Activated T-cell treated with anti-CD3 and anti-CD28 coated beads, Interleukin-2, amount 50 U/mL, for 48 hours (primary cell): ENCODE results near the gene LUZP2.
"Not testable (repeated sequence)": the region's sequence is repeated elsewhere in the genome, so short reads cannot be mapped to it uniquely, and the experiment has no call there.

Experiments used
- DNase-seq, 2 experiments: peaks; one replicate each; pipeline ENCODE4 v3.0.0-alpha.2; 2020

The LUZP2 gene

DNA sequence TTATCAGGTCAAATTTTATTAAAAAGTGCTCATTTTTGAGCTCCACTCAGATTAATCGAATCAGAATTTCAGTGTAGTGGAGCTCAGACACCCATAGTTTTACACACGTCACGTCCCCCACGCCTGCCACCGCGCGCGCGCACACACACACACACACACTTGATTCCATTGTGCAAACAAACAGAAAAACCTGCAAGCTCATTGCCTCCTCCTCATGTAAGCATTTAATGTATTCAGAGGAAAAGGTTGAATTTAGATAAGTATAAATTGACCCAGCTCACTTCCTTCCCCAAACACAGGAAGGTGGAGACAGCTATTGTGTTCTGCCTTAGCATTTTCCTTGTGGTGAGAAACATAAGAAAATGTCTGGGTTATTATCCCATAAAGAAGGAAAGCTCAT lies 336.7 kb downstream of the LUZP2 start:
- no peak for DNase-seq

DNA sequence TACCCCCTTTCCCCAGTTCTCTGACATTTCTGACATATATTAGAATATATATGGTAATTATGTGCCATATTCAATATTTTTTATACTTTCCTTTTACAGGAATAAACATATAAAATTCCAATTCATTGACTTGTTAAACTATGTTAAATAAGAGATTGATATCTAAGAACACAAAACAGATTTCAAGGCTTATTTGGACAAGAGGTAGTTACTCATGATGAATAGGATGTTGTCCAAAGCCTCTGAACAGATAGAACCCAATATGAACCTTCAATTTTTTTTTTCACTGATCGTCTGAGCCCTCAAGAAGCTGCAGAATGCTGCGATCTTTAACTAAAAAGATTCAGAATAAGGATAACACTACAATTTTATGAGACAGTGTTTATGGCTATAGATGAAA lies 340.3 kb downstream of the LUZP2 start:
- DNase-seq, result no peak

DNA sequence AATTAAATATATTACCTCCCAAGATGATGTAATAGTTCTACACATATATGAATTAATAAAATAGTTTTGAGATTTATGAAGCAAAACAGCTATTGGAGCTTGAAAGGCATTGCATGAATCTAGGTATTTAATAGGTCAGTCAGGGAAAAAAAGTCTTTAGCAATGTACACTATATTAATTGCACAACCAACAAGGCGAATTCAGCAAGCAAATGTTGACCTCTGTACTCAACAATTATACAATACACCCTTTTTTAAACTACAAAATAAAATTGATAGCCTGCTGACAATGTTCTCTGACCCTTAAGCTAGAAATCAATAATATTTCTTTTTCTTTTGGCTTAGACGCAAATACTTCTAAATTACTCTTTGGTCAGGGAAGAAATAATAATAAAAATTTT lies 345.5 kb downstream of the LUZP2 start:
- no peak for DNase-seq

DNA sequence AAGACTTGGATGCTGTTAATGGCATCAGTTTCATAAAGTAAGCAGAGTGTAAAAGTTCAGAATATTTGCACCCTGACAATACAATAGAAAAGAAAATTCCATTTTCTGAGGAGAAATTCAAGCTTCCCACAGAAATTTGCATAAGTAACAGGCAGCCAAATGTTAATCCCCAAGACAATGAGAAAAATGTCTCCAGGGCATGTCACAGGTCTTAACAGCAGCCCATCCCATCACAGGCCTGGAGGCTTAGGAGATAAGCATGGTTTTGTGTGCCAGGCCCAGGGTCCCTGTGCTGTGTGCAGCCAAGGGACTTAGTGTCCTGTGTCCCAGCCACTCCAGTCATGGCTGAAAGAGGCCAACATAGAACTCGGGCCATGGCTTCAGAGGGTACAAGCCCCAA lies 347.6 kb downstream of the LUZP2 start:
- no peak for DNase-seq

DNA sequence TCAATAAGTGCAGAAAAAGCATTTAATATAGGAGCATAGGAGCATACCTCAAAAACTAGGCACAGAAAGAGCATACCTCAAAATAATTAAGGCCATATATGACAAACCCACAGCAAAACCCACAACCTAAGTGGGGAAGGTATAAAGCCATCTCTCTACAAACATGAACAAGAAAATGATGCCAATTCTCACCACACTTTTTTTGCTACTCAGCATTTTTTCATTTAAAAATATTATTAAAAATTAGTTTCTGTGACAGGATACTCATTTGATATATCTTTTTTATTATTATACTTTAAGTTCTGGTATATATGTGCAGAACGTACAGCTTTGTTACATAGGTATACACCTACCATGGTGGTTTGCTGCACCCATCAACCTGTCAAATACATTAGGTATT lies 352.0 kb downstream of the LUZP2 start:
- no peak for DNase-seq

DNA sequence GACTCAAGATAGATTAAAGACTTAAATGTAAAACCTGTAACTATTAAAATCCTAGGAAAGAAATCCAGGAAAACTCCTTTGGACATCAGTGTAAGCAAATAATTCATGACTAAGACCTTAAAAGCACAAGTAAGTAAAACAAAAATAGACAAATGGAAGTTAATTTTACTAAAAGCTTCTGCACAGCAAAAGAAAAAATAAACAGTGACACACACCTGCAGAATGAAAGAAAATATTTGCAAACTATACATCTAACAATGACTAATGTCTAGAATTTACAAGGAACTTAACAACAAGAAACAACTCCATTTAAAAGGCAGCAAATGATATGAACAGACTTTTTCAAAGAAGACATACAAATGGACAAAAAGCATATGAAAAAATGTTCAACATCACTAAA lies 359.1 kb downstream of the LUZP2 start:
- DNase-seq, result no peak

DNA sequence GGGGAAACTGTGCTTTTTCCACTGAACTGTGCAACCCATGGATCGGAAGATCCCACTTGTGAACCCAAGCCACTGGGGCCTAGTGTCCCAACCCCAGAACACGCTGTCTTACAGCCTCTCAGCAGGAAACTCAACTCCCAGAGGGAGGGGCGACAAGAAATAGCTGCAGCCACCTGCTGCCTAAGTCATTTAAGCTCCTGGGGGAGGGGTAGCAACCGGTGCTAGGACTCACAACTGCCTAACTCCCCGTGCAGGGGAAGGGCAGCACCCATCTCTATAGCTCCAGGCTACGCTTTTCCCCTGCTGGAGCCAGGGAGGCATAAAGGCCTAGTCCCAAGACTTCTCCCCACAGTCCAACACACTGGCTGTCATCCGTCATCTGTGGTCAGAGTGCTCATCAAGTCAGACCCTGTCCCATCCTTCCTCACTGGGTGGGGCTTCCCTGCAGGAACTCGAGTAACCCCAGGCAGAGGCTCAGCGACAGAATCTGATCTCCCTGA lies 363.0 kb downstream of the LUZP2 start:
- no peak for DNase-seq

DNA sequence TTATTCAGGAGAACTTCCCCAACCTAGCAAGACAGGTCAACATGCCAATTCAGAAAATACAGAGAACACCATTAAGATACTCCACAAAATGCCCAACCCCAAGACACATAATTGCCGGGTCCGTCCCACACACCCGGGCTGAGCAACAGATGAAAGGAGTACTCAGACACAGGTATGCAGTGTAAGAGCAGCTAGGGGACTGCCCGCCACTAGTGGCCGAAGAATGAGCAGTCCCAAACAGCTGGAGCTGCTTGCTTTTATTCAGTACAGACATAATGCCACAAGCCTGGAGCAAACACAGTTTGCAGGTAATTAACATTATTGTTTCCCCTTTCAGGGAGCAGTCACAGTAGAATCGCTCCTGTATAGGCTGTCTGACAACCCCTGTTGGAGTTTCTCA lies 364.6 kb downstream of the LUZP2 start:
- DNase-seq, result no peak

DNA sequence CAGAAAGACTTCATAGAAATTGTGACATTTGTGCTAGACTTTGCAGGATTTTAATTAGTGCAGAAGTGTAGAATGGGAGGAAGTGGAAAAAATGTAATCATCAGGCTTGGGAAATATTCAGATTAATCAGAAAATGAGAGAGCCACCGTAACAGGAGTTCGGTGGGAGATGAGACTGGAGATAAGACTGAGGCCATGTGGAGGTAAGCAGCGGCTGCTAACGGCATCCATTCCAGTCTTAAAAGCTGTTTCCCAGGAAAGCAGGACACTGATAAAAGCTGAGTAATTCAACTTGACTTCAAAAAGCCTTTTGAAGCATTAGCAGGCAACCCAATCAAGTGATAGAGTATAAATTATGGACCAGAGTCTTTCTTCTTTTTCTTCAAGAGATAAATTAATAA lies 369.9 kb downstream of the LUZP2 start:
- DNase-seq, result no peak

DNA sequence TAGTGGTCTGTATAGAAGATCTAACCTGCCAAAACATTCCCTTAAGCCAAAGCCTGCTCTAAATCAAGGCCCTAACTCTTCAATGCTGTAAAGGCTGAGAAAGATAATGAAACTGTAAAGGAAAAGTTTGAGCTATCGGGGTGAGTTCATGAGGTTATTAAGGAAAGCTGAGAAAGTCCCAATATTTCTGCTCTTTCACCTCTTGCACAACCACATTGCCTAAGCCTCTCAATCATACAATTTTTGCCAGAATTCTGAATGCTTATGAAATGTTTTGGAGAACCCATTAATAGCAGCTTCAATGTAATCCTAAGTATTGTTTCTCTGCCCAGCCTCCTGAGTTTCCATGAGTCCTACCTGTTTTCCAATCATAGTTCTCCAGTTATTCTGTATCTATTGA lies 373.2 kb downstream of the LUZP2 start:
- DNase-seq, result no peak

DNA sequence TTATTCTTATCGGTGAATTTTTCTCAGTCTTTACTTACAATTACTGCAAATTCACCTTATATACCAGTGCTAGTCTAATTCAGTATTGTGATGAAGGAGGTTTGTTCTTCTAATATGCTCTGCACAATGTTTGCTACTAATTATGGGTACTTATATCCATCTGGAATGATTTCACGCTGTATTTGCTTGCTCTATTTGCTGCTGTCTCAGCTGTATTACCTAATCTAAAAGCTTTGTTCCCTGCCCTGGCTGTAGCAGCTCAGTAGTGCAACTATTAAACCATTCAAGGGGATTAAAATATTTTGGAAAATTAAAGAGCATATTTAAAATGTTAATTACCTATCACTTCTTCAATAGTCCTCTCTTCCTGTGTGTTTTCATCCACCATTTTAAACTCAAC lies 375.3 kb downstream of the LUZP2 start:
- DNase-seq, result no peak

DNA sequence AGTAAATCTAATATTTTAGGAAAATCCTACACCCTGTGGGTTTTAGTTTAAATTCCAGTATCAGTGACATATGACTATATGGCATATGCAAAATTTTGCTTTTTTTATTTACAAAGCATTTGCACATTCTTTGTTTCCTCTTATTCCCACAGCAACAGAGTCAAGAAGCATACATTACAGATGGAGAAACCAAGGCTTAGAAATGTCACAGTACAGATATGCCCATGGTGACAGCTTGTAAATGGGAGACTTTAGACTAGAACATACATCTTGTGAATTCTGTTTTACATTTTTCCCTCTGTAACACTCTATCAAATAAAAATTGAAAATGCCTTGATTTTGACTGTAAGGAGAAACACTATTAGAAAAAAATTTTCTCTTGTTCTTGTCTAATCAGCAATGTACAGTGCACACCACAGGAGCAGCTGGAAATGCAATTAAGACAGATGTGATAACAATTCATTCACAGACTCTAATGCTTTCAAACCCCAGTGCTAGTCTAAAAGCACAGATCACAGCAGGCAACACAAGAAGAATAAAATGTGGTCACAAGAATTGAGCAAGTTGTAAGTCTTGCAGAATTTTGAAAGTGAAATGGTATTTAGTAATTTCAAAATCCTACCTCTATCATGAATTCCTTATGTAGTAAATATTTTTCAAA lies 375.9 kb downstream of the LUZP2 start:
- DNase-seq, result no peak

DNA sequence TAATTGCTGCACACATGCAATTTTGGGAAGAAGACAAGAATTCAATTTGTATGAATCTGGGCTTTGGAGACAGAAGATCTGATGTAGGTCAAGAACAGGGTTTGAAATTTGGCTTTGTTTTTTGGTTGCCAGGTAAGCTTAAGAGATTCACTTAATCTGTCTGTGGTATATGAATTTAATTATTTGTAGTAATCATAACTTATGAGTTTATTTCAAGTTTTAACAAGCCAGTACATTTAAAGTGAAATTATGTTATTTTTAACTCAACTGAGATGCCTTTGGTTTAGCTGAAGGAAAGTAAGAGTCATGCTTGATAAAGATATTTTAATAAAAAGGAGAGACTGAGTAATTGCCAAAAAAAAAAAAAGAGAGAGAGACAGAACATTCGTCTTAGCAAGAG lies 384.1 kb downstream of the LUZP2 start:
- no peak for DNase-seq

DNA sequence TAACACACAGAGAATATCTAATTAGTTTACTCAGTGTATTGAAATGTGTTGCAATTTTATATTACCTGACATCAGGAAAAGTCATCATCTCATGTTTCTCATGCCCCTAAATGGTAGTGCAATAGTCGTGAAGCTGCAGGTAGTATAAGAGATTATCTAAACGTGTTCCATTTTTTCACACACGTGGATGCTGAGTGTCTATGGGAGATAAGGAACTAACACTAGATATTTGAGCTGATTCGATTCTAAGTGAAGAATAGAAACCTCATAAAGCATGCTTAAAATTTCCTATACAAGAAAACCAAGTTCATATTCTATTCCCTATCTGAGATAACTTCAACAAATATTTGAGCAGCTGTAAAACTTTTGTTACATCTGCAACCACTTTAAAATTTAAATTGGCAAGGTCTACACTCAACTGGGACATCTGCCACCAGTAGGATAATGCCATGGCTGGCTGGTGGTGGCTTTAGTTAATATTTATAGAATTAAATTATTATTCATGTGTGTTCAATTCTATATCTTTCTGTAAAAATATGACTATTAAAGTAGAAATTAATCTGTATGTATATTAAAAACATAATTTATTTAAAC lies 388.8 kb downstream of the LUZP2 start:
- no peak for DNase-seq

DNA sequence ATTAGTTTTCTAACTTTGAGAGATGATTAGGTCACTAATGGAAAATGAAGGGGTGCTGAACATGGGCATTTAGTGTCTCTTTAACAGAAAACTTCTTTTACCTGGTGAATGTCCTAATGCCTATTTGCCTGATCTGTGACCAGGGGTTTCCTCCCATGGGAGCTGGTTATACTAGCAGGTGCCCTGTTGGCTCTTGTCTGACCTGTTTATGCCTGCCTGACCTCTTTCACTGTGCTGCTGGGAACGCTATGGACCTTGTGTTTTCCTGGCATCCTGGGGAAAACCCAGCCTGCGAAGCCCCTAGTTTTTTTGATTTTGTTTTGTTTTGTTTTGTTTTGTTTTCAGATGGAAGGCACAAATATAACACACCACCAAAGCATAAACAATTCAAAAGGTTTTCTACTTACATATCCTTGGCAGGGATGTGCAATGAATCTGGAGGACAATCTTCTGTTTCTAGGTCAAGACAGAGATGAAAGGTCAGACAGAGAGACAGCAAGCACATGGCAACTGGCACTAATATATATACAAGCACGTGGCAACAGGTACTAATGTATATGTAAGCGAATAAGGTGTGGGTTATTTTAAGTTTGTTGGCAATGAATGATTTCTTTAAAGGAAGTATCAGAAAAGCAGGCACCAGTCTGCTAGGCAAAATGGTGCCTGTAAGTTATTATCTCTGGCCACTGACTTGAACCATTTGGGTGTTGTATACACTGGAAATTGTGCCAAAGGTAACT lies 390.2 kb downstream of the LUZP2 start:
- no peak for DNase-seq

DNA sequence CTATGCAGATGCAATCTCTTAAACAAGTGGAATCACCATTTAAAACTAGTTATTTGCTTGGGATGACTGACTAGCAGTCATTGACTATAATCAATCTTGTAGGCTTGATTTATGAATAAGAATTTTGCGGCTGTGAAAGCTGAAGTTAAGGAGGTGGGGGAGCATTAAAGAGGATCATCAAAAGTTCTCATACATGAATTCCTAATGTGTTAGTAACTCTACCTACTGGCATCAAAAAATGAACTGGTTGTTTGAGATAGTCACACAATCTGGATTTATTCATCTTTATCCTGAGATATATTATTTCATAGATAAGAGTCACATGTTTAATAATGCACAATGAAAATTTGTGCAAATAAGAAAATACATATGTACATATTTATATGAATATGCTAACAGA lies 393.6 kb downstream of the LUZP2 start:
- DNase-seq, result no peak

DNA sequence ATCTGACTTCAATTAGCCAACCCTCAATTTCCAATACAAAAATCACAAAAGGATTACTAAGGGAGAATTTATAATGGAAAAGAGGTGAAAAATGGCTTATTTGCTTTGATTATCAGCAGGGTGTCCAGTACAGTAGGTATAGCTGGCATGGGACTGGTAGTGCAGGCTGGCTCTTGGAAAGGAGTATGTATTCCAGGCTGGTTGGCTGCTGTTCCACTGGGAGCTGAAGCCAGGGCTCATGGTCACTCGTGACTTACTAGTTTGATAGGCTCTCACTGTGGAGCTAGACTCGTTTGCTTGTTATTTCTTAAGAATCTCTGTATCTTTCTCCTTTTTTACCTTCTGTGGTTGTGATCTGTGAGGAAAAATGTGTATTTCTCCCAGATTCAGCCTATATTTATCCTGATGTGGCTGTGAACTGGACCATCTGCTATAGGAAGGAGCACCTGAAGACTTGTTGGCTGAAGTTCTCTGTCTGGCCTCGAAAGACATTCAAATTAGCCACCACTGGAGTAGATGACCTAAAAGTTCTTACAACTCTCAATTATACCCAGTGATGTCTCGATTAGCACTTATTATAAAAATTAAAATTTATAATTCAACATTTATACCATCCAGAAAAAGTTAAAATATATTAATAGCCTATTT lies 395.1 kb downstream of the LUZP2 start:
- not testable (repeated sequence) for DNase-seq

DNA sequence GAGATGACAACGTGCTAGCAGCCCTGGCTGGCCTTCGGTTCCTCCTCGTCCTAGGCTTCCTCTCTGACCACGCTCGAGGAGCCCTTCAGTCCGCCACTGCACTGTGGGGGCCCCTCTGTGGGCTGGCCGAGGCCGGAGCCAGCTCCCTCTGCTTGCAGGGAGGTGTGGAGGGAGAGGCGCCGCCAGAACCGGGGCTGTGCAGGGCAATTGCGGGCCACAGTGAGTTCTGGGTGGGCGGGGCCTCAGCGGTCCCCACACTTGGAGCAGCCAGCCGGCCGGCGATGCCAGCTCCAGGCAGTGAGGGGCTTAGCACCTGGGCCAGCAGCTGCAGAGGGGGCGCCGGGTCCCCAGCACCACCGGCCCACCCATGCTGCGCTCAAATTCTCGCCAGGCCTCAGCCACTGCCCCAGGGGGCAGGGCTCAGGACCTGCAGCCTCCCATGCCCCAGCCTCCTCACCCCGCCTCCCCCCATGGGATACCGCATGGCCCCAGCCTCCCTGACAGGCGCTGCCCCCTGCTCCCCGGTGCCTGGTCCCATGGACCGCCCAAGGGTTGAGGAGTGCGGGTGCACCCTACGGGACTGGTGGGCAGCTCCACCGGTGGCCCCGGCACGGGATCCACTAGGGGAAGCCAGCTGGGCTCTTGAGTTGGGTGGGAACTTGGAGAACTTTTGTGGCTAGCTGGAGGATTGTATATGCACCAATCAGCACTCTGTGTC lies 399.4 kb downstream of the LUZP2 start:
- DNase-seq, result no peak

DNA sequence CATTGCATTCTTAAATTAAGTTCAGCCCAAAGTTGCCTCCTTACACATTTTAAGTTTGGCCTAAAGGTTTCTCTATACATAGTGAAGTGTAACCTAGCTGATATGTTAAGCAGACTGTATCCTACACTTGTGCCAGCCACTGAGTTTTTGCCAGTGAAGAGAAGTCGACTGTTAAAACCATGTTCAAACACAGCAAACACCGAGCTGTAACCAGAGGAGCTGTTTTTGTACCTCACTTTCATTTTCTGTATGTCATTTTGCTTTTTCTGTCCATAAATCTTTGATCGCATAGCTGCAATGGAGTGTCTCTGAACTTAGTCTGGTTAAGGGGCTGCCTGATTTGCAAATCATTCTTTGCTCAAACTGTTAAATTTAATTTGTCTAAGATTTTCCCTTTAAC lies 403.7 kb downstream of the LUZP2 start:
- DNase-seq, result no peak

DNA sequence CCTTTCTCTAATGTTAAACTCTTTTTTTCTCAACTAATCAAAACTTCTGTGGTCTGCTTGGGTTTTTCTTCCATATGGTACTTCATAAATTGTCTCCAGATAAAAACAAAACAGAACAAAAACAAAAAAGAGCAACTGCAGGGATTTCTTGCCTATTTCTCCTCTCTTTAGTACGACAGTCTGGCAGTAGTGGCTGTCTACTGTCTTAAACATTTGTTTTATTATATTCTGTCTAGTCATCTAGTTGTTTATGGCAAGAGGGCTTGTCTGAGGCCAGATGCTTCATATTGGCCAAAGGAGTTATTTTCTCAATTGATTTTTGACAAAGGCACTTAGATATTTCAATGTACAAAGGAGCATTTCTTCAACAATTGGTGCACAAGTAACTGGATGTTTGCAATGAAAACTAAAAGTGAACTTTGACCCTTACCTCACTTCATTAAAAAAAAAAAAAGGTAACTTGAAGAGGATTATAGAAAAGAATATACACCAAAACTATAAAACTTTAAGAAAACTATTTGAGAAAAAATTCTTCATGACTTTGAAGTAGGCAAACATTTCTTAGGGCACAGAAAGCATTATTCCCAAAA lies 404.2 kb downstream of the LUZP2 start:
- no peak for DNase-seq

DNA sequence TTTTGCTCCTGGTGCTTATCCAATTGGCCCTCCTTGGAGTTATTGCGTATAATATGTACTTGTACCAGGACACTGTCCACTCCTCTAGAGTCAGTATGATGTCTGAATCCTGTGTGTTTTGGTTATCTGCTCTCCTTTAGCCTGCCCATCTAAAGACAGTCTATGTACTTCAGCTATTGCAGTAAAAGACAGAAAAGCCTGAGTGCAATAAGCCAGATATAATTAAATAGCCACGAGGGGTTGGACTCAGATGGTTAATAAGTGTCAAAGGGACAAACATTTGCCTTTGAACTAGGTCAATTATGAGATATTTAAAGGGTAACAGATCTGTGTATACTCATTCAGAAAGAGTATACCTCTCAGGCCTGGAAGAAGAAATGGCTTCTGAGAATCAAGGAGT lies 406.7 kb downstream of the LUZP2 start:
- DNase-seq, result no peak

DNA sequence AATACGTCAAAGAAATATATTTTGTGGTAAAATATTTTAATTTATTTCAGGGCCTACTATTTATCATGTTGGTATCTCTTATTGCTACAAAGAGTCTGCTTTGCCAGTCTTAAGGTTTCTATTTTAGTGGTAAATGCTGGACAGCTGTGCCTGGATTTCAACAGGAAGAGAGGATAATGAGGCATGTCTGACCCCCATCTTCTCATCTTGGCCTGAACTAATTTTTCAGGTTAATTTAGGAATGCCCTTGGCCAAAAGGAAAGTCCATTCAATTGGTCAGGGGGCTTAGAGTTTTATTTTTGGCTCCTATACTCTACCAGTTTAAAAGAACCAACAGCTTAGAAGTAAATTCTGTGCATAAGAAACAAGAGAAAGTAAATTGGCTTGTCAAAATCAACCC lies 428.2 kb downstream of the LUZP2 start:
- no peak for DNase-seq
